Measurements from ENCODE around the gene KCNQ2. TPM values are rescaled to one million over a fixed set of nuclear protein-coding genes. Genes with fewer than 3 reads are reported as not detected.

KCNQ2 gene
- total and polyA plus RNA-seq, 4 donors = not detected

GRCh38 chr20:63492518-63492917, 20.1 kb upstream of the KCNQ2 start:
- Histone ChIP-seq H3K36me3 (ENCODE audit: control insufficient read depth in 4 of 4, insufficient read depth in 3 of 4, low read depth in 1 of 4, low read length in 3 of 4) (no peaks in the 10 kb centered on the region), H3K4me1 (ENCODE audit: control insufficient read depth in 4 of 4, insufficient read depth in 4 of 4, low read length in 3 of 4) (peaks cover 0 to 9% (median 6%) of the 10 kb centered on the region in 4 donors), H3K9me3 (ENCODE audit: control insufficient read depth in 4 of 4, low read length in 3 of 4) (no peaks in the 10 kb centered on the region), H3K27ac (ENCODE audit: low read depth in 1 of 2, low read length in 2 of 2) (no peak overlapping the region), H3K4me3 (ENCODE audit: low read depth in 1 of 3, low read length in 3 of 3) (no peak overlapping the region), H3K27me3 (ENCODE audit: control insufficient read depth in 4 of 4, insufficient read depth in 4 of 4, low read length in 3 of 4) (peaks cover 0 to 8% (median 3%) of the 10 kb centered on the region in 4 donors), H3K9ac (ENCODE audit: low read depth in 1 of 2, low read length in 2 of 2) (no peak overlapping the region)
- 82% methylated on average over 2 of the region's 2 CpGs for WGBS
- DNase-seq (ENCODE audit: low spot score) = no peak
- TF ChIP-seq JUND (IDR thresholded peaks at IDR 0.05) (no peak), FOXA2 (IDR thresholded peaks at IDR 0.05) (no peak), GABPA (IDR thresholded peaks at IDR 0.05 in 1 of 2, conservative IDR thresholded peaks at IDR 0.05 in 1 of 2) (no peak), SP1 (IDR thresholded peaks at IDR 0.05) (no peak), ATF3 (IDR thresholded peaks at IDR 0.05) (no peak), FOXA1 (IDR thresholded peaks at IDR 0.05) (no peak), RXRA (IDR thresholded peaks at IDR 0.05) (no peak), TAF1 (conservative IDR thresholded peaks at IDR 0.05) (no peak), YY1 (IDR thresholded peaks at IDR 0.05) (no peak), EGR1 (IDR thresholded peaks at IDR 0.05; ENCODE audit: low read depth in 2 of 2) (no peak), MAX (IDR thresholded peaks at IDR 0.05) (no peak), RAD21 (IDR thresholded peaks at IDR 0.05) (no peak), NR2F2 (IDR thresholded peaks at IDR 0.05) (no peak), ZBTB33 (IDR thresholded peaks at IDR 0.05) (no peak), HNF4A (conservative IDR thresholded peaks at IDR 0.05) (no peak), HNF4G (IDR thresholded peaks at IDR 0.05) (no peak)
- TF ChIP-seq, protein P1, sequence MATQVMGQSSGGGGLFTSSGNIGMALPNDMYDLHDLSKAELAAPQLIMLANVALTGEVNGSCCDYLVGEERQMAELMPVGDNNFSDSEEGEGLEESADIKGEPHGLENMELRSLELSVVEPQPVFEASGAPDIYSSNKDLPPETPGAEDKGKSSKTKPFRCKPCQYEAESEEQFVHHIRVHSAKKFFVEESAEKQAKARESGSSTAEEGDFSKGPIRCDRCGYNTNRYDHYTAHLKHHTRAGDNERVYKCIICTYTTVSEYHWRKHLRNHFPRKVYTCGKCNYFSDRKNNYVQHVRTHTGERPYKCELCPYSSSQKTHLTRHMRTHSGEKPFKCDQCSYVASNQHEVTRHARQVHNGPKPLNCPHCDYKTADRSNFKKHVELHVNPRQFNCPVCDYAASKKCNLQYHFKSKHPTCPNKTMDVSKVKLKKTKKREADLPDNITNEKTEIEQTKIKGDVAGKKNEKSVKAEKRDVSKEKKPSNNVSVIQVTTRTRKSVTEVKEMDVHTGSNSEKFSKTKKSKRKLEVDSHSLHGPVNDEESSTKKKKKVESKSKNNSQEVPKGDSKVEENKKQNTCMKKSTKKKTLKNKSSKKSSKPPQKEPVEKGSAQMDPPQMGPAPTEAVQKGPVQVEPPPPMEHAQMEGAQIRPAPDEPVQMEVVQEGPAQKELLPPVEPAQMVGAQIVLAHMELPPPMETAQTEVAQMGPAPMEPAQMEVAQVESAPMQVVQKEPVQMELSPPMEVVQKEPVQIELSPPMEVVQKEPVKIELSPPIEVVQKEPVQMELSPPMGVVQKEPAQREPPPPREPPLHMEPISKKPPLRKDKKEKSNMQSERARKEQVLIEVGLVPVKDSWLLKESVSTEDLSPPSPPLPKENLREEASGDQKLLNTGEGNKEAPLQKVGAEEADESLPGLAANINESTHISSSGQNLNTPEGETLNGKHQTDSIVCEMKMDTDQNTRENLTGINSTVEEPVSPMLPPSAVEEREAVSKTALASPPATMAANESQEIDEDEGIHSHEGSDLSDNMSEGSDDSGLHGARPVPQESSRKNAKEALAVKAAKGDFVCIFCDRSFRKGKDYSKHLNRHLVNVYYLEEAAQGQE (IDR thresholded peaks at IDR 0.05) = no peak
- TF ChIP-seq, protein P2, sequence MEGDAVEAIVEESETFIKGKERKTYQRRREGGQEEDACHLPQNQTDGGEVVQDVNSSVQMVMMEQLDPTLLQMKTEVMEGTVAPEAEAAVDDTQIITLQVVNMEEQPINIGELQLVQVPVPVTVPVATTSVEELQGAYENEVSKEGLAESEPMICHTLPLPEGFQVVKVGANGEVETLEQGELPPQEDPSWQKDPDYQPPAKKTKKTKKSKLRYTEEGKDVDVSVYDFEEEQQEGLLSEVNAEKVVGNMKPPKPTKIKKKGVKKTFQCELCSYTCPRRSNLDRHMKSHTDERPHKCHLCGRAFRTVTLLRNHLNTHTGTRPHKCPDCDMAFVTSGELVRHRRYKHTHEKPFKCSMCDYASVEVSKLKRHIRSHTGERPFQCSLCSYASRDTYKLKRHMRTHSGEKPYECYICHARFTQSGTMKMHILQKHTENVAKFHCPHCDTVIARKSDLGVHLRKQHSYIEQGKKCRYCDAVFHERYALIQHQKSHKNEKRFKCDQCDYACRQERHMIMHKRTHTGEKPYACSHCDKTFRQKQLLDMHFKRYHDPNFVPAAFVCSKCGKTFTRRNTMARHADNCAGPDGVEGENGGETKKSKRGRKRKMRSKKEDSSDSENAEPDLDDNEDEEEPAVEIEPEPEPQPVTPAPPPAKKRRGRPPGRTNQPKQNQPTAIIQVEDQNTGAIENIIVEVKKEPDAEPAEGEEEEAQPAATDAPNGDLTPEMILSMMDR (IDR thresholded peaks at IDR 0.05; ENCODE audit: low read depth, low read length, missing input control) = no peak
